CD1c-positive myeloid dendritic cell (primary cell): ENCODE data around the gene AGMAT.
A peak's percentile ranks its signal among the peaks of the same experiment; 100 is the strongest.

Source experiments
- DNase-seq: peaks from one replicate; pipeline ENCODE4 v3.0.0-alpha.2; 2016; ENCODE audit errors: extremely low spot score

The AGMAT gene

GRCh38 chr1:15568387-15569073, 16.3 kb downstream of the AGMAT start:
- DNase-seq = no peak

GRCh38 chr1:15559189-15559810, 25.6 kb downstream of the AGMAT start:
- DNase-seq = no peak

GRCh38 chr1:15558516-15558915, 26.3 kb downstream of the AGMAT start:
- no peak for DNase-seq

- DNase-seq = no peak
These were observed 27.3 kb downstream of the AGMAT start for GRCh38 chr1:15557594-15557993.

- no peak for DNase-seq
These were observed 27.8 kb downstream of the AGMAT start for GRCh38 chr1:15557008-15557407.

- DNase-seq = no peak
These were observed 34.3 kb downstream of the AGMAT start for GRCh38 chr1:15550573-15550972.

- no peak for DNase-seq
These were observed 38.2 kb downstream of the AGMAT start for GRCh38 chr1:15546641-15547040.

GRCh38 chr1:15543589-15544568, 41.0 kb downstream of the AGMAT start:
- no peak for DNase-seq

- no peak for DNase-seq
These were observed 41.6 kb downstream of the AGMAT start for GRCh38 chr1:15543251-15543588.

GRCh38 chr1:15542388-15543250, 42.2 kb downstream of the AGMAT start:
- DNase-seq = no peak

- DNase-seq = no peak
These were observed 43.5 kb downstream of the AGMAT start for GRCh38 chr1:15541231-15541792.

- DNase-seq = no peak
These were observed 44.7 kb downstream of the AGMAT start for GRCh38 chr1:15540186-15540585.

- DNase-seq = no peak
These were observed 46.1 kb downstream of the AGMAT start for GRCh38 chr1:15538771-15539170.

- DNase-seq = peak; percentile 31
These were observed 53.2 kb downstream of the AGMAT start for GRCh38 chr1:15531682-15532081.

GRCh38 chr1:15531003-15531402, 53.8 kb downstream of the AGMAT start:
- no peak for DNase-seq

GRCh38 chr1:15526490-15527339, 58.1 kb downstream of the AGMAT start, which contains the start of gene DNAJC16:
TSS of gene DNAJC16 (plus strand) at chr1:15526848. CDS start at chr1:15529106, 2,258 bp downstream.
- peak; percentile 100 for DNase-seq

- DNase-seq = no peak
These were observed 58.8 kb downstream of the AGMAT start for GRCh38 chr1:15526021-15526489.

- DNase-seq = peak; percentile 99
These were observed 59.5 kb downstream of the AGMAT start for GRCh38 chr1:15525050-15526020.
